Measurements from ENCODE around the gene EFEMP1. TPM values are rescaled to one million over a fixed set of nuclear protein-coding genes. Genes with fewer than 3 reads are reported as not detected.

Gene EFEMP1
- total RNA-seq, 2 experiments from 2014 or later = 0.61 TPM; not detected in 1

DNA sequence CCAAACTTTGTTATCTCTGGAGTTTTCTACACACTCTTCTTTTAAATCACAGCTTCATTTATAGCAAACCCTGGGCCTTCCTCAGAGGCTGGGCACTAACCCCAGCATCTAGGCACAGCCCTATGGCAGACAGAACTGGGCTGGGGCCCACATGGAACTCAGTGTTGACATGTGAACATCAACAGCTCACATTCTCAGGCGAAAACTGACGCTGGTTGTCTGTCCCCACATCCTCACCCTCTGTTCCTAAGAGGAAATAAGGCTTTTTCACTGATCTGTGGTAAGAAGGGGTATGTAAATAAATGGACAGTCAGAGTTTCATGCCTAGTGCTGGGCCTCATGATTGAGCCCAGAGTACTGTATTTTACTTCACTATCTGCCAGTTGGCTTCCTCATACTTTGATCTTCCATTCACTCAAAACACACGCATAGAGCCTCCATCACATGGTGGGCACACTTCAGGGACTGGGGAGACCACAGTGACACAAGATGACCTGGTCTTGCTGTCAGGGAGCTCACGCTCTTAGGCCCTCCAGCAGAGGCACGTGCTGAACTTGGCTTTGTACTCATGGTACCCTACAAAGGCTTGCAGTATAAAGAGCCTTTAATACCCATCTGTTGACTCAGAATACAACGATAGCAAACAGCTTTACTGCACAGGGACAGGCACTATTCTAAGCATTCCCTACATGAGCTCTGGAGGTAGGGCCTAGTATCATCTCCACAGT is 43.0 kb downstream of the EFEMP1 start:
- Histone ChIP-seq H3K79me2 (ENCODE audit: insufficient read depth, low read depth, low read length) (no peaks in the 10 kb centered on the region), H3K27ac (ENCODE audit: low read depth, low read length, poor library complexity, severe bottlenecking) (no peak overlapping the region), H3K9me2 (ENCODE audit: insufficient read depth, low read length) (no peaks in the 10 kb centered on the region), H4K20me1 (ENCODE audit: insufficient read depth, low read length) (no peaks in the 10 kb centered on the region), H2AFZ (ENCODE audit: low read length) (no peak overlapping the region), H3K36me3 (ENCODE audit: insufficient read depth, low read length) (no peaks in the 10 kb centered on the region), H3K4me1 (ENCODE audit: insufficient read depth, low read length, poor library complexity, severe bottlenecking) (no peaks in the 10 kb centered on the region), H3K9me3 (ENCODE audit: low read length) (no peaks in the 10 kb centered on the region), H3K4me2 (ENCODE audit: low read length) (no peak overlapping the region), H3K4me3 (ENCODE audit: low read depth, low read length, poor library complexity, severe bottlenecking) (no peak overlapping the region)
- TF ChIP-seq, protein P1, sequence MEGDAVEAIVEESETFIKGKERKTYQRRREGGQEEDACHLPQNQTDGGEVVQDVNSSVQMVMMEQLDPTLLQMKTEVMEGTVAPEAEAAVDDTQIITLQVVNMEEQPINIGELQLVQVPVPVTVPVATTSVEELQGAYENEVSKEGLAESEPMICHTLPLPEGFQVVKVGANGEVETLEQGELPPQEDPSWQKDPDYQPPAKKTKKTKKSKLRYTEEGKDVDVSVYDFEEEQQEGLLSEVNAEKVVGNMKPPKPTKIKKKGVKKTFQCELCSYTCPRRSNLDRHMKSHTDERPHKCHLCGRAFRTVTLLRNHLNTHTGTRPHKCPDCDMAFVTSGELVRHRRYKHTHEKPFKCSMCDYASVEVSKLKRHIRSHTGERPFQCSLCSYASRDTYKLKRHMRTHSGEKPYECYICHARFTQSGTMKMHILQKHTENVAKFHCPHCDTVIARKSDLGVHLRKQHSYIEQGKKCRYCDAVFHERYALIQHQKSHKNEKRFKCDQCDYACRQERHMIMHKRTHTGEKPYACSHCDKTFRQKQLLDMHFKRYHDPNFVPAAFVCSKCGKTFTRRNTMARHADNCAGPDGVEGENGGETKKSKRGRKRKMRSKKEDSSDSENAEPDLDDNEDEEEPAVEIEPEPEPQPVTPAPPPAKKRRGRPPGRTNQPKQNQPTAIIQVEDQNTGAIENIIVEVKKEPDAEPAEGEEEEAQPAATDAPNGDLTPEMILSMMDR (conservative IDR thresholded peaks at IDR 0.05; ENCODE audit: low read length) = no peak
- no peak for TF ChIP-seq EZH2phosphoT487 (IDR thresholded peaks at IDR 0.05; ENCODE audit: borderline replicate concordance, low read depth, low read length)
- POLR2A ChIA-PET = interaction anchor here (0.7 kb wide), 1 partner anchor 150 kb away, joined by 3 read pairs; no protein-coding TSS in a partner anchor
- no TSS peak for BruUV-seq (replicated peaks)
- CTCF ChIA-PET (ENCODE audit: unreplicated experiment) = no interaction called here
- intact Hi-C loops (cut with micrococcal nuclease; ENCODE audit: unreplicated experiment) = no loop called here
- no peak for DNase-seq (ENCODE audit: low spot score)

DNA sequence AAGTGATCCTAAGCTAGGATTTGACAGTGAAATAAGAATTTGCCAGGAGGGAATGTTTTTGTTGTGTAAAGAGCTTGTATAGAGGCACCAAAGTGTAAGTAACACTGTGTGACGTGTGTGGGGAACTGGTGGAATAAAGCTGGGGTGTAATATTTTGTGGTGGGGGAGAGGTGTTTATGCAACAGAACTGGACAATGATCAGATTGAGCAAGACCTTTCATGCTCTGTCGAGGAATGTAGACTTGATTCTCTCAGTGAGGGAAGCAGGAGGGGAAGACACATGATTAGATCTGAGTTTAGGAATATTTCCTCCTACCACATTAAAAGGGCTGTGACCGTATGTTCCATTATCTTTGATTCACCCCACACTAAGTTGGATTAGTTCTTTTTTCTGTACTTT is 43.6 kb downstream of the EFEMP1 start:
- Histone ChIP-seq H3K4me3 (ENCODE audit: low read depth, low read length, poor library complexity, severe bottlenecking) (no peak overlapping the region), H3K27ac (ENCODE audit: low read depth, low read length, poor library complexity, severe bottlenecking) (no peak overlapping the region), H4K20me1 (ENCODE audit: insufficient read depth, low read length) (no peaks in the 10 kb centered on the region), H3K36me3 (ENCODE audit: insufficient read depth, low read length) (no peaks in the 10 kb centered on the region), H3K79me2 (ENCODE audit: insufficient read depth, low read depth, low read length) (no peaks in the 10 kb centered on the region), H3K4me2 (ENCODE audit: low read length) (no peak overlapping the region), H2AFZ (ENCODE audit: low read length) (no peak overlapping the region), H3K4me1 (ENCODE audit: insufficient read depth, low read length, poor library complexity, severe bottlenecking) (no peaks in the 10 kb centered on the region), H3K9me3 (ENCODE audit: low read length) (no peaks in the 10 kb centered on the region), H3K9me2 (ENCODE audit: insufficient read depth, low read length) (no peaks in the 10 kb centered on the region)
- BruUV-seq (replicated peaks) = no TSS peak
- ChIA-PET POLR2A (no interaction called here), CTCF (ENCODE audit: unreplicated experiment) (no interaction called here)
- TF ChIP-seq EZH2phosphoT487 (IDR thresholded peaks at IDR 0.05; ENCODE audit: borderline replicate concordance, low read depth, low read length) = no peak
- TF ChIP-seq, protein P1 (conservative IDR thresholded peaks at IDR 0.05; ENCODE audit: low read length) = no peak
- no peak for DNase-seq (ENCODE audit: low spot score)
- intact Hi-C loops (cut with micrococcal nuclease; ENCODE audit: unreplicated experiment) = no loop called here

DNA sequence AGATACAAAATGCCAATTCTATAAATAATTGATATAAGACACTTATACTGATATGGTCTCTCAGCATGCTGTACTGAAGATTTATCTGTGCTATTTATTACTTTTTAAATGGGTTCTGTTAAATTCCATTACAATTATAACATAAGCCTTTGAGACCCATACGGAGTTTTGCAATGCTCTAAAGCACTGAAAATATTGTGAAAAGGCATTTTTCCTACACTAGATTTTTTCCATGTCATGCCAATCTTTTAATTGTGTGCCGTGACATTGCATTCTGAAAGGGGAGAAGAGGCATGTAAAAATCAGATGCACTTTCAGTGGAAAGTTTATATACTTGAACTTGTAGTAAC is 46.5 kb downstream of the EFEMP1 start:
- H3K79me2 ChIP-seq (ENCODE audit: insufficient read depth, low read depth, low read length) = no peaks in the 10 kb centered on the region
- TF ChIP-seq, protein P1 (conservative IDR thresholded peaks at IDR 0.05; ENCODE audit: low read length) = no peak
- TF ChIP-seq EZH2phosphoT487 (IDR thresholded peaks at IDR 0.05; ENCODE audit: borderline replicate concordance, low read depth, low read length) = no peak
- CTCF ChIA-PET (ENCODE audit: unreplicated experiment) = no interaction called here
- H3K9me2 ChIP-seq (ENCODE audit: insufficient read depth, low read length) = no peaks in the 10 kb centered on the region
- no peaks in the 10 kb centered on the region for H4K20me1 ChIP-seq (ENCODE audit: insufficient read depth, low read length)
- no peak overlapping the region for H3K4me3 ChIP-seq (ENCODE audit: low read depth, low read length, poor library complexity, severe bottlenecking)
- H2AFZ ChIP-seq (ENCODE audit: low read length) = no peak overlapping the region
- DNase-seq (ENCODE audit: low spot score) = no peak
- BruUV-seq (replicated peaks) = no TSS peak
- H3K9me3 ChIP-seq (ENCODE audit: low read length) = no peaks in the 10 kb centered on the region
- H3K36me3 ChIP-seq (ENCODE audit: insufficient read depth, low read length) = no peaks in the 10 kb centered on the region
- H3K27ac ChIP-seq (ENCODE audit: low read depth, low read length, poor library complexity, severe bottlenecking) = no peak overlapping the region
- POLR2A ChIA-PET = no interaction called here
- intact Hi-C loops (cut with micrococcal nuclease; ENCODE audit: unreplicated experiment) = no loop called here
- H3K4me1 ChIP-seq (ENCODE audit: insufficient read depth, low read length, poor library complexity, severe bottlenecking) = no peaks in the 10 kb centered on the region
- H3K4me2 ChIP-seq (ENCODE audit: low read length) = no peak overlapping the region
